Neural cell (in vitro differentiated cells): ENCODE data around the gene HS3ST5.
"Not testable (repeated sequence)": the region's sequence is repeated elsewhere in the genome, so short reads cannot be mapped to it uniquely, and the experiment has no call there.

Source experiments
- CTCF ChIP-seq: fragments of 450-650 bp; IDR thresholded peaks from 2 replicates; pipeline ENCODE4 v1.5.1; 2014; ENCODE audit warnings: antibody characterized with exemption, mild to moderate bottlenecking, moderate library complexity; ENCODE audit not compliant: poor library complexity, severe bottlenecking
- EZH2 ChIP-seq: fragments of 200-600, 300-800 bp; shearing (Covaris generic), sonication (generic); IDR thresholded peaks from 2 replicates; pipeline ENCODE4 v1.6.1; 2014; ENCODE audit warnings: antibody characterized with exemption, low read length, borderline replicate concordance, mild to moderate bottlenecking; ENCODE audit not compliant: insufficient read depth, poor library complexity, severe bottlenecking
- POLR2AphosphoS5 ChIP-seq: IDR thresholded peaks from 2 replicates; pipeline ENCODE4 v1.6.1; 2012
- RAD21 ChIP-seq: fragments of 450-650 bp; conservative IDR thresholded peaks from 2 replicates; pipeline ENCODE4 v1.6.1; 2014; ENCODE audit warnings: antibody characterized with exemption, mild to moderate bottlenecking, moderate library complexity

- not testable (repeated sequence) for TF ChIP-seq CTCF, RAD21, EZH2, POLR2AphosphoS5
These were observed 328.7 kb downstream of the HS3ST5 start for GRCh38 chr6:114014106-114014505.
